ENCODE results near the gene PHF8. TPM values are rescaled to one million over a fixed set of nuclear protein-coding genes. Genes with fewer than 3 reads are reported as not detected.

The PHF8 gene
- total RNA-seq, 1 experiment from 2014 or later = 26.7 TPM

- no peaks in the 10 kb centered on the region for H3K27me3 Mint-ChIP-seq (ENCODE audit: insufficient read depth, unreplicated experiment)
- Histone ChIP-seq H3K9me3 (no peaks in the 10 kb centered on the region), H3K27me3 (replicated peaks; ENCODE audit: control insufficient read depth, insufficient read depth, low read length) (no peaks in the 10 kb centered on the region), H3K36me3 (ENCODE audit: control insufficient read depth, insufficient read depth, low read length) (no peaks in the 10 kb centered on the region), H3K4me3 (ENCODE audit: low read depth, low read length) (no peak overlapping the region), H3K4me1 (no peaks in the 10 kb centered on the region)
- BruUV-seq (replicated peaks) = no TSS peak
- ChIA-PET POLR2A (no interaction called here), CTCF (no interaction called here)
- no peak for TF ChIP-seq CTCF (IDR thresholded peaks at IDR 0.05; ENCODE audit: insufficient read depth in 1 of 2, low read depth in 1 of 2, low read length in 1 of 2, severe bottlenecking in 1 of 2, unreplicated experiment in 1 of 2)
- DNase-seq = no peak
- no peaks in the 10 kb centered on the region for H3K36me3 Mint-ChIP-seq (ENCODE audit: insufficient read depth, unreplicated experiment)
- no peaks in the 10 kb centered on the region for H3K9me3 Mint-ChIP-seq (ENCODE audit: unreplicated experiment)
- no peak overlapping the region for H3K4me3 Mint-ChIP-seq (ENCODE audit: unreplicated experiment)
- intact Hi-C loops (cut with micrococcal nuclease; ENCODE audit: unreplicated experiment) = no loop called here
- H3K4me1 Mint-ChIP-seq (ENCODE audit: low read depth, unreplicated experiment) = no peaks in the 10 kb centered on the region
- H3K27ac Mint-ChIP-seq (ENCODE audit: unreplicated experiment) = no peak overlapping the region
Observed at GRCh38 chrX:53918702-53919101, 125.6 kb downstream of the PHF8 start.

- DNase-seq = no peak
- no peak for TF ChIP-seq CTCF (IDR thresholded peaks at IDR 0.05; ENCODE audit: insufficient read depth in 1 of 2, low read depth in 1 of 2, low read length in 1 of 2, severe bottlenecking in 1 of 2, unreplicated experiment in 1 of 2)
- Mint-ChIP-seq H3K36me3 (ENCODE audit: insufficient read depth, unreplicated experiment) (no peaks in the 10 kb centered on the region), H3K9me3 (ENCODE audit: unreplicated experiment) (no peaks in the 10 kb centered on the region), H3K27me3 (ENCODE audit: insufficient read depth, unreplicated experiment) (no peaks in the 10 kb centered on the region), H3K4me1 (ENCODE audit: low read depth, unreplicated experiment) (no peaks in the 10 kb centered on the region), H3K27ac (ENCODE audit: unreplicated experiment) (no peak overlapping the region), H3K4me3 (ENCODE audit: unreplicated experiment) (no peak overlapping the region)
- POLR2A ChIA-PET = no interaction called here
- intact Hi-C loops (cut with micrococcal nuclease; ENCODE audit: unreplicated experiment) = no loop called here
- no peaks in the 10 kb centered on the region for H3K36me3 ChIP-seq (ENCODE audit: control insufficient read depth, insufficient read depth, low read length)
- H3K27me3 ChIP-seq (replicated peaks; ENCODE audit: control insufficient read depth, insufficient read depth, low read length) = no peaks in the 10 kb centered on the region
- H3K4me1 ChIP-seq = no peaks in the 10 kb centered on the region
- no peaks in the 10 kb centered on the region for H3K9me3 ChIP-seq
- no peak overlapping the region for H3K4me3 ChIP-seq (ENCODE audit: low read depth, low read length)
- CTCF ChIA-PET = no interaction called here
- BruUV-seq (replicated peaks) = no TSS peak
Observed at GRCh38 chrX:53900623-53901022, 143.7 kb downstream of the PHF8 start.

- no TSS peak for BruUV-seq (replicated peaks)
- Mint-ChIP-seq H3K27me3 (ENCODE audit: insufficient read depth, unreplicated experiment) (no peaks in the 10 kb centered on the region), H3K4me3 (ENCODE audit: unreplicated experiment) (no peak overlapping the region), H3K27ac (ENCODE audit: unreplicated experiment) (no peak overlapping the region), H3K36me3 (ENCODE audit: insufficient read depth, unreplicated experiment) (no peaks in the 10 kb centered on the region), H3K9me3 (ENCODE audit: unreplicated experiment) (no peaks in the 10 kb centered on the region), H3K4me1 (ENCODE audit: low read depth, unreplicated experiment) (no peaks in the 10 kb centered on the region)
- Histone ChIP-seq H3K27me3 (replicated peaks; ENCODE audit: control insufficient read depth, insufficient read depth, low read length) (no peaks in the 10 kb centered on the region), H3K9me3 (no peaks in the 10 kb centered on the region), H3K4me1 (no peaks in the 10 kb centered on the region), H3K4me3 (ENCODE audit: low read depth, low read length) (no peak overlapping the region), H3K36me3 (ENCODE audit: control insufficient read depth, insufficient read depth, low read length) (no peaks in the 10 kb centered on the region)
- no peak for TF ChIP-seq CTCF (IDR thresholded peaks at IDR 0.05; ENCODE audit: insufficient read depth in 1 of 2, low read depth in 1 of 2, low read length in 1 of 2, severe bottlenecking in 1 of 2, unreplicated experiment in 1 of 2)
- intact Hi-C loops (cut with micrococcal nuclease; ENCODE audit: unreplicated experiment) = no loop called here
- ChIA-PET POLR2A (no interaction called here), CTCF (no interaction called here)
- no peak for DNase-seq
Observed at GRCh38 chrX:53895270-53895669, 149.0 kb downstream of the PHF8 start.

Other genes starting within 250 kb of the PHF8 start
- 6.6 and 7.0 TPM in 2 replicates for gene FAM120C, start 138.8 kb upstream of the PHF8 start, total RNA-seq (2022)